ENCODE measurements around the gene SRF. TPM values are rescaled to one million over a fixed set of nuclear protein-coding genes. Genes with fewer than 3 reads are reported as not detected.

Gene SRF
- total RNA-seq, 1 experiment from 2014 or later: 16.4 TPM

Other genes starting within 250 kb of the SRF start
- gene CNPY3, start 241.8 kb upstream of the SRF start, total RNA-seq (2014; rRNA removed; shearing (Covaris generic)): 25.7 and 29.8 TPM in 2 replicates
- not detected in 2 replicates for gene GNMT, start 210.5 kb upstream of the SRF start, total RNA-seq (2014; rRNA removed; shearing (Covaris generic))
- 22.2 and 22.4 TPM in 2 replicates for gene PEX6, start 192.1 kb upstream of the SRF start, total RNA-seq (2014; rRNA removed; shearing (Covaris generic))
- 34.8 and 35.7 TPM in 2 replicates for gene PPP2R5D, start 186.7 kb upstream of the SRF start, total RNA-seq (2014; rRNA removed; shearing (Covaris generic))
- 38.0 and 45.9 TPM in 2 replicates for gene MEA1, start 157.3 kb upstream of the SRF start, total RNA-seq (2014; rRNA removed; shearing (Covaris generic))
- gene KLHDC3, start 157.0 kb upstream of the SRF start, total RNA-seq (2014; rRNA removed; shearing (Covaris generic)): 30.6 and 32.4 TPM in 2 replicates
- 45.6 and 53.3 TPM in 2 replicates for gene RRP36, start 149.6 kb upstream of the SRF start, total RNA-seq (2014; rRNA removed; shearing (Covaris generic))
- 7.0 and 8.2 TPM in 2 replicates for gene CUL7, start 117.4 kb upstream of the SRF start, total RNA-seq (2014; rRNA removed; shearing (Covaris generic))
- 24.6 and 38.1 TPM in 2 replicates for gene MRPL2, start 111.8 kb upstream of the SRF start, total RNA-seq (2014; rRNA removed; shearing (Covaris generic))
- 9.6 and 10.1 TPM in 2 replicates for gene KLC4, start 111.6 kb upstream of the SRF start, total RNA-seq (2014; rRNA removed; shearing (Covaris generic))
- 1.2 and 1.3 TPM in 2 replicates for gene PTK7, start 95.0 kb upstream of the SRF start, total RNA-seq (2014; rRNA removed; shearing (Covaris generic))
- 16.4 and 20.8 TPM in 2 replicates for gene CUL9, start 10.9 kb downstream of the SRF start, total RNA-seq (2014; rRNA removed; shearing (Covaris generic))
- 105 and 114 TPM in 2 replicates for gene DNPH1, start 58.2 kb downstream of the SRF start, total RNA-seq (2014; rRNA removed; shearing (Covaris generic))
- not detected in 2 replicates for gene TTBK1, start 72.2 kb downstream of the SRF start, total RNA-seq (2014; rRNA removed; shearing (Covaris generic))
- gene SLC22A7, start 127.0 kb downstream of the SRF start, total RNA-seq (2014; rRNA removed; shearing (Covaris generic)): not detected in 2 replicates
- not detected in 2 replicates for gene CRIP3, start 137.6 kb downstream of the SRF start, total RNA-seq (2014; rRNA removed; shearing (Covaris generic))
- gene ZNF318, start 198.4 kb downstream of the SRF start, total RNA-seq (2014; rRNA removed; shearing (Covaris generic)): 6.0 and 6.6 TPM in 2 replicates

Measured in NCI-H460 (cell line).